Uterus (tissue), 2 donors: ENCODE results near the gene KRT85.

ENCODE experiments used
- POLR2A ChIP-seq, 2 donors: fragments of 450-650 bp; IDR thresholded peaks; one replicate each; pipeline ENCODE4 v1.6.1; 2016; ENCODE audit warnings: antibody characterized with exemption in 2 of 2, mild to moderate bottlenecking in 1 of 2, moderate library complexity in 1 of 2
- TF ChIP-seq, protein P1 (sequence below), 4 experiments: fragments of 200-600 bp in 2 of 4; fragments of 450-650 bp in 2 of 4; sonication (generic) in 2 of 4; IDR thresholded peaks; one replicate each; pipeline ENCODE4 v1.5.1; 2016 to 2019; ENCODE audit warnings: antibody characterized with exemption in 4 of 4, mild to moderate bottlenecking in 2 of 4, moderate library complexity in 1 of 4

GRCh38 chr12:52347016-52347415 lies 20.3 kb downstream of the KRT85 start:
- TF ChIP-seq, protein P1, sequence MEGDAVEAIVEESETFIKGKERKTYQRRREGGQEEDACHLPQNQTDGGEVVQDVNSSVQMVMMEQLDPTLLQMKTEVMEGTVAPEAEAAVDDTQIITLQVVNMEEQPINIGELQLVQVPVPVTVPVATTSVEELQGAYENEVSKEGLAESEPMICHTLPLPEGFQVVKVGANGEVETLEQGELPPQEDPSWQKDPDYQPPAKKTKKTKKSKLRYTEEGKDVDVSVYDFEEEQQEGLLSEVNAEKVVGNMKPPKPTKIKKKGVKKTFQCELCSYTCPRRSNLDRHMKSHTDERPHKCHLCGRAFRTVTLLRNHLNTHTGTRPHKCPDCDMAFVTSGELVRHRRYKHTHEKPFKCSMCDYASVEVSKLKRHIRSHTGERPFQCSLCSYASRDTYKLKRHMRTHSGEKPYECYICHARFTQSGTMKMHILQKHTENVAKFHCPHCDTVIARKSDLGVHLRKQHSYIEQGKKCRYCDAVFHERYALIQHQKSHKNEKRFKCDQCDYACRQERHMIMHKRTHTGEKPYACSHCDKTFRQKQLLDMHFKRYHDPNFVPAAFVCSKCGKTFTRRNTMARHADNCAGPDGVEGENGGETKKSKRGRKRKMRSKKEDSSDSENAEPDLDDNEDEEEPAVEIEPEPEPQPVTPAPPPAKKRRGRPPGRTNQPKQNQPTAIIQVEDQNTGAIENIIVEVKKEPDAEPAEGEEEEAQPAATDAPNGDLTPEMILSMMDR (IDR thresholded peaks at IDR 0.05), result no peak
- no peak for TF ChIP-seq POLR2A (IDR thresholded peaks at IDR 0.05)
